ENCODE results near the gene GANAB.
"Not testable (repeated sequence)": the region's sequence is repeated elsewhere in the genome, so short reads cannot be mapped to it uniquely, and the experiment has no call there.

DNA sequence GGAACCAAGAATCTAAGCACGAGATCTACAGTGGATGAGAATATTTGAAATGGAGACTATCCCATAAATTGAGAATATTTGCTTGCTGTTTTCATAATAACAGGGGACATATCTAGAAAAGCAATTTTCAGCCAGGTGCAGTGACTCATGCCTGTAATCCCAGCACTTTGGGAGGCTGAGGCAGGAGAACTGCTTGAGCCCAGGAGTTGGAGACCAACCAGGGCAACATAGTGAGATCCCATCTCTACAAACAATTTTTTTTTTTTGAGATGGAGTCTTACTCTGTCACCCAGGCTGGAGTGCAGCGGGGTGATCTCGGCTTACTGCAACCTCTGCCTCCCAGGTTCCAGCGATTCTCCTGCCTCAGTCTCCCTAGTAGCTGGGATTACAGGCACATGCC, 64.7 kb downstream of the GANAB start:
- TF ChIP-seq, protein P1, sequence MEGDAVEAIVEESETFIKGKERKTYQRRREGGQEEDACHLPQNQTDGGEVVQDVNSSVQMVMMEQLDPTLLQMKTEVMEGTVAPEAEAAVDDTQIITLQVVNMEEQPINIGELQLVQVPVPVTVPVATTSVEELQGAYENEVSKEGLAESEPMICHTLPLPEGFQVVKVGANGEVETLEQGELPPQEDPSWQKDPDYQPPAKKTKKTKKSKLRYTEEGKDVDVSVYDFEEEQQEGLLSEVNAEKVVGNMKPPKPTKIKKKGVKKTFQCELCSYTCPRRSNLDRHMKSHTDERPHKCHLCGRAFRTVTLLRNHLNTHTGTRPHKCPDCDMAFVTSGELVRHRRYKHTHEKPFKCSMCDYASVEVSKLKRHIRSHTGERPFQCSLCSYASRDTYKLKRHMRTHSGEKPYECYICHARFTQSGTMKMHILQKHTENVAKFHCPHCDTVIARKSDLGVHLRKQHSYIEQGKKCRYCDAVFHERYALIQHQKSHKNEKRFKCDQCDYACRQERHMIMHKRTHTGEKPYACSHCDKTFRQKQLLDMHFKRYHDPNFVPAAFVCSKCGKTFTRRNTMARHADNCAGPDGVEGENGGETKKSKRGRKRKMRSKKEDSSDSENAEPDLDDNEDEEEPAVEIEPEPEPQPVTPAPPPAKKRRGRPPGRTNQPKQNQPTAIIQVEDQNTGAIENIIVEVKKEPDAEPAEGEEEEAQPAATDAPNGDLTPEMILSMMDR (conservative IDR thresholded peaks at IDR 0.05; ENCODE audit: low read depth, low read length), result not testable (repeated sequence)
- TF ChIP-seq EZH2 (IDR thresholded peaks at IDR 0.05; ENCODE audit: borderline replicate concordance, low read depth, low read length, poor library complexity, severe bottlenecking), result not testable (repeated sequence)

Data from A673 (cell line).